Measurements from ENCODE around the gene AZIN2. TPM values are rescaled to one million over a fixed set of nuclear protein-coding genes. Genes with fewer than 3 reads are reported as not detected.

Gene AZIN2
- total RNA-seq, 2 donors from 2014 or later = 1.9 to 3.3 TPM

GRCh38 chr1:33159577-33159976 lies 78.6 kb downstream of the AZIN2 start:
- H3K4me3 ChIP-seq = no peak overlapping the region
- TF ChIP-seq CTCF (IDR thresholded peaks at IDR 0.05) = no peak
- H3K36me3 ChIP-seq = peaks cover 11% of the 10 kb centered on the region
- no peaks in the 10 kb centered on the region for H3K9me3 ChIP-seq
- H3K27me3 ChIP-seq = no peaks in the 10 kb centered on the region
- no peak for DNase-seq (ENCODE audit: low spot score)
- no peak overlapping the region for H3K27ac ChIP-seq
- H3K4me1 ChIP-seq = peaks cover 0 to 30% of the 10 kb centered on the region in 2 donors

GRCh38 chr1:33161061-33161681 lies 80.2 kb downstream of the AZIN2 start:
- H3K27me3 ChIP-seq = no peaks in the 10 kb centered on the region
- peaks cover 0 to 20% of the 10 kb centered on the region in 2 donors for H3K4me1 ChIP-seq
- H3K27ac ChIP-seq = peak overlapping the region in 1 of 2 donors; percentile 22
- no peaks in the 10 kb centered on the region for H3K9me3 ChIP-seq
- H3K4me3 ChIP-seq = no peak overlapping the region
- DNase-seq (ENCODE audit: low spot score) = no peak
- H3K36me3 ChIP-seq = peaks cover 11% of the 10 kb centered on the region
- TF ChIP-seq CTCF (IDR thresholded peaks at IDR 0.05) = no peak

- Histone ChIP-seq H3K4me3 (no peak overlapping the region), H3K27ac (no peak overlapping the region), H3K36me3 (peaks cover 11% of the 10 kb centered on the region), H3K27me3 (no peaks in the 10 kb centered on the region), H3K9me3 (no peaks in the 10 kb centered on the region), H3K4me1 (peaks cover 0 to 13% of the 10 kb centered on the region in 2 donors)
- no peak for DNase-seq (ENCODE audit: low spot score)
- no peak for TF ChIP-seq CTCF (IDR thresholded peaks at IDR 0.05)
Observed at GRCh38 chr1:33162141-33162540, 81.2 kb downstream of the AZIN2 start.

- H3K27me3 ChIP-seq = no peaks in the 10 kb centered on the region
- TF ChIP-seq CTCF (IDR thresholded peaks at IDR 0.05) = no peak
- H3K4me3 ChIP-seq = no peak overlapping the region
- peaks cover 0 to 13% of the 10 kb centered on the region in 2 donors for H3K4me1 ChIP-seq
- no peak for DNase-seq (ENCODE audit: low spot score)
- no peak overlapping the region for H3K27ac ChIP-seq
- H3K36me3 ChIP-seq = no peaks in the 10 kb centered on the region
- H3K9me3 ChIP-seq = no peaks in the 10 kb centered on the region
Observed at GRCh38 chr1:33163621-33164519, 82.9 kb downstream of the AZIN2 start.

GRCh38 chr1:33165209-33165608 lies 84.3 kb downstream of the AZIN2 start:
- Histone ChIP-seq H3K9me3 (no peaks in the 10 kb centered on the region), H3K4me1 (peaks cover 0 to 13% of the 10 kb centered on the region in 2 donors), H3K27ac (no peak overlapping the region), H3K36me3 (no peaks in the 10 kb centered on the region), H3K27me3 (no peaks in the 10 kb centered on the region), H3K4me3 (no peak overlapping the region)
- DNase-seq (ENCODE audit: low spot score) = no peak
- no peak for TF ChIP-seq CTCF (IDR thresholded peaks at IDR 0.05)

All from right atrium auricular region (tissue), 2 donors.